HG03175 (cell line): ENCODE measurements around the gene OLA1.

Source experiments
- ATAC-seq: cut with Tn5 transposase; IDR thresholded peaks from one replicate; pipeline ENCODE4 v1.9.1; 2021; ENCODE audit warnings: mild to moderate bottlenecking, moderate library complexity; ENCODE audit not compliant: unreplicated experiment

Gene OLA1

GRCh38 chr2:174122185-174122584 is 126.1 kb downstream of the OLA1 start:
- ATAC-seq, result no peak

DNA sequence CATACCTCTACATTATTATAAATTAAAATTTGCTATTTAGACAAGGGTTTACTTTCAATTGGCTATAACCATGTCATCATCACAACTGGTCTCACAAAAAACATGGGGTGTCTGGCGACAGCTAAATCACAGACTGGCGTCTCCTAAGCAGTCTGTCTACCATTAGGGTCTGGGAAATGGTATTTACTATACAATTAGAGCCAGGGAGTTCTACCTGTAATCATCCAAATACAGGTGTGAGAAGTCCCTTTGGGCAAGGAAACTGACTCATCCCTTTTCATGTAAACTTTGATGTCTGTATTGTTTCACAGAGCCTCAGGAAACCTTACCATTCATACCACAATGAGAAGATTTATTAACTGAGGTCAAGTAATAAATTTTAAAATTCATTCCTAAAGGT is 126.7 kb downstream of the OLA1 start:
- no peak for ATAC-seq

DNA sequence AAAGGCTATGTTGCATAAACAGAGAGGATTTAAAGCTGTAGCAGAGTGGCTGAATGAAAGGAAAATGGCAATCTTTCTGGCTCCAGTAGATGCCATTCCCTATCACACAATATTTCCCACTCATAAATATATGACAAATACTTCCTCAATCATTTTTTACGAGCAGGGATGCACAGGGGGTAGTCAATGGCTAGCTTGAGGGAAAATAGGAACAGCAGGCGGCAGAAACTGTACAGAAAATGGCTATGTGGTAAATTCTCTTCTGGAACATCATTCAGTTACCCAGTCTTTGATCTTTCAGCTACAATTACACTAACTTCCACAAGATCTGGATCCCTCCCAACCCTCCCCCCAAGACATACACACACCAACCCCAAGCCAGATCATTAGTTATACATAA is 127.2 kb downstream of the OLA1 start:
- ATAC-seq, result no peak

DNA sequence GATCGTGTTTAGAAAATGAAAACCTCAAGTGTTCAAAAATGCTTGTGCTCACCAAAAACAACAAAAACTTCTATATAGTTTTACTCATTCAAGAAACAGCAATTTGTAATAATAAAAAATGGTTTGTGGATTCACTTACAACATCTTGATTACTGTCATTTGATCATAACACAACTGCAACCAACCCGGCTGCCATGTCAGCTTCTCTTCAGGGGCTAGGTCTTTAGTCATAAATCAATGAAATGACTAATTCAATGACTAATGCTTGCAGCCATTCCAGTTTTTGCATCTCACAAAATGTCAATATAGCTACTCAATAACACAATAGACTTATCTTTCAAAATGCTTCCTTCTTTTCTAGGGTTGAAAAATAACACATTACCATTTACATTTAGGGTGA is 128.0 kb downstream of the OLA1 start:
- no peak for ATAC-seq

DNA sequence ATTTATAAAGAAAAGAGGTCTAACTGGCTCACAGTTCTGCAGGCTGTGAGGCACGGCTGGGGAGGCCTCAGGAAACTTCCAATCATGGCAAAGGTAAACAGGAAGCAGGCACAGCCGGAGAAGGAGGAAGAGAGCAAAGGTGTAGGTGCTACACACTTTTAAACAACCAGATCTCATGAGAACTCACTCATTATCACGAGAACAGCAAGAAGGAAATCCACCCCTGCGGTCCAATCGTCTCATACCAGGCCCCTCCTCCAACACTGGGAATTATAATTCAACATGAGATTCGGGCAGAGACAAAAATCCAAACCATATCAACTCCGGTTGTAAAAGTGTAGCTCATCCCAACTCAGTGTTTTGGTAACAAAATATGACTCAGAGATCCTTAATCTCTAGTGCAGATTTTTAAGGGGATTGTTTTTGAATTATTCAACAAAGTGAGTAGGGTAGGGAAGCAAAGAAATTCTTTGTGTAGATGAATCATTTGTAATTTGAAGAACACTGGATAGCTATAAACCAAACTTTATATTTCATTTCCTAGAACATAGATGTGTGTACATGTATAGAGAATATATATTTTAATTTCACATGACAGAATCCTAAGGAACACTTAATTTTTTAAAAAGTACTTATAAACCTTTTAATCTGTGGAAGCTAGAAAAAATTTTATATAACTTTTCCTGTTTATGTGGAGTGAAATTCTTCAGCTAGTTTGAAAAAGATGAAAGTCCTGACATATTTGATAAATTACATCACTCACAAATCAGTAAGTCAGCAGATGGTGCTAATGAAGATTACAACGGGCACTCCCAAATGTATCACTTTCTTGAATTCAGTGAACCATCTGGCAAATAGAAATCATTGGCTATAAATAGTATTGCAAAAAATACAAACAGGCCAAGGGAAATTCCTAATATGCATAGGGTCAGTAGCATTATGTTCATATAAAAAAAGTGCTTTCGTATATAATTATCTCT is 130.1 kb downstream of the OLA1 start:
- no peak for ATAC-seq

DNA sequence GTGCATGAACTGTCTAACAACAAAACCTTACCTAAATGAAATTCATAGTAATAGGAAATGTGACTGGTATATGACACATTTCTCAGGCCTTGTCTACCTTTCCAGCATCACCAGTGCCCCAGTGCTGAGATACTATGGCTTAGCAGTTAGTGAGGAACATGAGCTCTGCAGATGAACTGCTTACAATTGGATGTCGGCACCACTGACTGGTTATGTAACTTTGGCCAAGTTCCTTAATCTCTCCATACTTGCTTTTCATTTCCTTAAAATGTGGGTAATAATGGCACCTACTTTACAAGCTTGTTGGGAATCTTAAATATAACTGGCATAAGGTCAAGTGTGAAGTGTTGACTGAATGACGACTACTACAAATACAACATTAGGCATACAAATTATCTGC is 136.3 kb downstream of the OLA1 start:
- no peak for ATAC-seq

DNA sequence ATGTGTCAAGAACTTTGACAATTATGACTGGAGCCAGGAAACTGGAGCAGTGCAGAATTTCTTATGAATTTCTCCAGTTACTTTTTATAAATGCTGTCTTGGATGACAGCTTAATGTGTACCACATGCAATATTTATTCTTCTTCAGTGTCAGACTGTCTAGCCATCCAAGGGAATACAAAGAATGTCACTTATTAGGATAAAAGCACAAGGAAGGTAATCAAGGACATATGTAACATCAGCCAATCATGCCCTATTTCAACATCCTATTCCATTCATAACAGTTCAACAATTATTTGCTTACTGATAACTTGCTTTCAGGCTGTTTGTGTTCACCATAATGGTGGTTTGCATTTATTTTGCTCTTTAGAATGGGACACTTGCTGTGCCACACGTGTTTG is 139.8 kb downstream of the OLA1 start:
- no peak for ATAC-seq

- ATAC-seq, result no peak
Measured at GRCh38 chr2:174106736-174107135, 141.6 kb downstream of the OLA1 start.

DNA sequence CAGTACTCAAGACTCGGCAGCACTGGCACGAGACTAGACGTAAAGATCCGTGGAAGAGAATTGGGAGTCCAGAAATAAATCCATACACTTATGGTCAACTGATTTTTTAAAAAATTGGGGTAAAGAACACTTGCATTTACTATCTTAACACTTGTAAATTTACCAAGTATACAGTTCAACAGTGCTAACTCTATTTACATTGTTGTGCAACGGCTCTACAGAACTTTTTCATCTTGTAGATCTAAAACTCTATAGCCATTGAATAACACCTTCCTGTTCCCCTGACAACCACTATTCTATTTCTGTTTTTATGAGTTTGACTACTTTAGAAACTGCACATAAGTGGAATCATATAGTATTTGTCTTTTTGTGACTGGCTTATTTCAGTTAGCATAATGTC is 153.8 kb downstream of the OLA1 start:
- no peak for ATAC-seq

DNA sequence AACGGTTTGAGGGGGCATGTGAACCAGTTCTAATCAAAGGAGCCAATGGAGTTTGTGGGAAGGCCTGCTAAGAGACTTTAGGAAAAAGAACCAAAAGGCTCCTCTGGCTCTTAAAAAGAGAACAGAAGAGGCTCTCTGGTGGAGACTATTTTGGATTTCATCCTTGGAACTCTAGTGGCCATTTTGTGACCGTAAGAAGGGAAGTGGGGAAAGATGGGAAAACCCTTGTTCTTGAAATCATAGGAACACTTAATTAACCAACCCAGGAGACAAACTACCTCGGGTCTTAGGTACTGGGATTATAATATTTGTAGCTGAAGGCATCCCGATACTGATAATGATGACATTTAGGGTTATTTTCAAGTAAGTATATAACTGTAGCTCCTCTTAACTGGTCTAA is 157.9 kb downstream of the OLA1 start:
- no peak for ATAC-seq

GRCh38 chr2:174088706-174089460 is 159.4 kb downstream of the OLA1 start:
- ATAC-seq, result no peak

GRCh38 chr2:174086708-174087107 is 161.6 kb downstream of the OLA1 start:
- ATAC-seq, result no peak

DNA sequence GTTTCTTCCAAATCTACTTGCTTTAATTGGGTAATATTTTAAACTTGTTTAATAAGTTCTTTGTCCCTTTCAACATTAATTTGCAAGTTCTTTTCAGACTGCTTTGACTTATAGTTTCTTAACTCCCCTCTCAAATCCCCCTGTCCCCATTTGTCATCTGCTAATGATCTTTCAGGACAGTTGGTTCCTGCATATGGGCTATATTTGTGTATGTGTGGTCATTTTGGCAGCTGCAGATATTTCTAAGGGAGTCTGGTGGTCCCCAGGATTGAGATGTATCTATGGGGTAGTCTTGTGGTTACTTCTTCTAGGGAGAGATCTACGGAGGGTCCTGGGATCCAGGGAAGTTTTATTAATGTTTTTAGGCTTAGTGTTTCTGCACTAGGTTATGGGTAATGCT is 162.6 kb downstream of the OLA1 start:
- no peak for ATAC-seq

- no peak for ATAC-seq
Measured at GRCh38 chr2:174083843-174084458, 164.4 kb downstream of the OLA1 start.

GRCh38 chr2:174080672-174081121 is 167.6 kb downstream of the OLA1 start:
- ATAC-seq, result no peak

- no peak for ATAC-seq
Measured at GRCh38 chr2:174078275-174078674, 170.1 kb downstream of the OLA1 start.

DNA sequence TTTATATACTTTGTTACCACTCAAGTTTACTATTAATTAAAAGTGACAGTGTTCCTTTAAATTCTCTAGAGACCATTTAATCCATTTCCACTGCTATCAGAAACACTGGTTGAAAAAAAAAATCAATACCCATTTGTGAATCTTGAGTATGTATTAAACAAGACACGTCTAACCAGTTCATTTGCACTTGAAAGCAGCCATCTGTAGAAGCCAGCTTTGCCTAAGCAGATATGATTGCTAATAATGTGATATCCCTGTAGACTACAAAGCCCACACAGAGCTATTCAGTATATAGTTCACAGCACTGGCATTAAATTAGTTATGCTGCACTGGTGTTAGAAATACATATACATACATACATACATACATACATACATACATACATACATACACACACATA is 171.4 kb downstream of the OLA1 start:
- no peak for ATAC-seq

- no peak for ATAC-seq
Measured at GRCh38 chr2:174076040-174076439, 172.3 kb downstream of the OLA1 start.

DNA sequence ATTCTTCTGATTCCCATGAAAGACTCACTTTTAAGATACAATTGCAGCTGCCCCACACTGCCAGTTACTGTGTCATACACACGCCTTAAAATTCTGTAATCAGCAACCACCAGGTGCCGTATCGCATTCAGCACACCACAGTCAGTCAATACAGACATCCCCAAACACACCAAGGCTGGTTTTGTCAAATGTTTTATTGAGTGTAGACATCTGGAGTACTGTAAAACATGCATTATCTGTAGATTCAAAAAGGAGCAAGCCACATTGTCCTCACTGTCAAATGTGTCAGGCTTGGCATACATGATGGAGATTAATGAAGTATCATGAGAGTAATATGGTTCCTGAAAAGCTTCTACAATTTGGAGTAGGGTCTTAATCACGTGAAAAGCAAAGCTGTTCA is 173.5 kb downstream of the OLA1 start:
- no peak for ATAC-seq

DNA sequence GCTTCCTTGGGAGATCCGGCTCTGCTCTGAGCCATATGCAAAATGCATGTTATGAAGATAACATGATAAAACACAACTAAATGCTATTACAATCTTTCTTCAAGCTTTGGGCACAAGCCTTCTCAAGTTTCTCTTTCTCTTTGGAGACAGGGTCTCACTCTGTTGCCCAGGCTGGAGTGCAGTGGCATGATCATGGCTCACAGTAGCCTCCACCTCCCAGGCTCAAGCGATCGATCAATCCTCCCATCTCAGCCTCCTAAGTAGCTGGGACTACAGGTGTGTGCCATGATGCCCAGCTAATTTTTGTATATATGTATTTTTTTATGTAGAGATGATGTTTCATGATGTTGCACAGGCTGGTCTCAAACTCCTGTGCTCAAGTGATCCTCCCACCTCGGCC is 175.5 kb downstream of the OLA1 start:
- ATAC-seq, result no peak

DNA sequence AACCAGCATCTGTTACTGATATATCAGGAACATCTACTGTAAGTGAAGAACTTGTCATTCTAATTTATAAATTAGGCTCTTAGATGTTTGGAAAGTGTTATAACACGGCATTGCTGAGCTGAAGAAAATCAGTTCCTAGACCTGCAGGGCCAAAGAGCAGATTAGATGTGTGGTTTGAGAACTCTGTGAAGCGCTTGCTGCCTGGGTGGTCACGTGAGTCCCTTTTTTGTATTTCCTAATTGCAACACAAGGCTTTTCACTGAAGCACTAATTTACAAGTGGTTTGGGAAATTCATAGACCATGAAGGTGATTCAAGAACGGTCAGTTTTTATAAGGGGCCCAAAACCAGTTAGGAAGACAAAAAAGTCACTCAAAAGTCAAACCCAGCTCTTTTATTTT is 176.3 kb downstream of the OLA1 start:
- no peak for ATAC-seq

DNA sequence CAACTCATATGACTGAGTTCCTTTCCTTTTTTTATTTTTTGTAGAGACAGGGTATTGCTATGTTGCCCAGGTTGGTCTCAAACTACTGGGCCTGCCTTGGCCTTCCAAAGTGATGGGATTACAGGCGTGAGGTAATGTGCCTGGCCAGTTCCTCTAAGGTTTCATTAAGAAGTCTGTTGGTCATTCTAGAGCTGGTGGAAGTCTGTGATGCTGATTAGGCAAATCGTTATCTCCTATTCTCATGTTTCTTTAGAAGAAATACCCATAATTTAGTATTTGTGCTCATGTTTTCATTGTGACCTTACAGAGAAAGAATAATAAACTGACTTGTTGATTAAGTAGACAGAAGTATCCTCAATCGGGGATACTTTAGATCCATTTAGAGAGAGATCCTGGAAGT is 177.0 kb downstream of the OLA1 start:
- no peak for ATAC-seq
